A172 (cell line): Measurements from ENCODE around the gene LRP1B. TPM values are rescaled to one million over a fixed set of nuclear protein-coding genes. Genes with fewer than 3 reads are reported as not detected.
"Not testable (repeated sequence)": the region's sequence is repeated elsewhere in the genome, so short reads cannot be mapped to it uniquely, and the experiment has no call there.

Experiments
- DNase-seq: peaks from one replicate; pipeline ENCODE4 v3.0.0-alpha.2; 2015; ENCODE audit warnings: low spot score
- total RNA-seq: library from RNA; depleted of rRNA; stranded (reverse); fragments of >200 nt; shearing (Covaris generic); gene quantifications from 2 replicates; pipeline ENCODE4 v1.2.3, GENCODE V29; 2014

Gene LRP1B
- total RNA-seq, 1 experiment from 2014 or later: 0.03 TPM

DNA sequence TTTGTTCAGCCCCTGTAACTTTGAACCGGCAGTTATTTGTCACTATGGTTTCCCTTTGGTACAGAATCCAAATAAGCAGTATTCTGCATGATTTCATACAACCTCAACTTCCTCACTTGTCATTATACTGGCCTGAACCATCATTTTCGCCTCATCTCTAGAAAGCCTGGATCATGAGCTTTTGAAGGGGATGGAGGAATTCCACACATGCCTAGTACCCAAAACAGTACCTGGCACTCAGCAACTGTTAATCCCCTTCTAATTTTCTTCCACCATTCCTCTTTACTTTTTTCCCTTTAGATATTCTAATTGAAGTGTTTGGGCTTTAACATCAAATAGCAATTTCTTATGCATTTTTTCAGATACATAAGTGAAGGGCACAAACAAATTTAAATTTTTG lies 1776.3 kb downstream of the LRP1B start:
- no peak for DNase-seq

DNA sequence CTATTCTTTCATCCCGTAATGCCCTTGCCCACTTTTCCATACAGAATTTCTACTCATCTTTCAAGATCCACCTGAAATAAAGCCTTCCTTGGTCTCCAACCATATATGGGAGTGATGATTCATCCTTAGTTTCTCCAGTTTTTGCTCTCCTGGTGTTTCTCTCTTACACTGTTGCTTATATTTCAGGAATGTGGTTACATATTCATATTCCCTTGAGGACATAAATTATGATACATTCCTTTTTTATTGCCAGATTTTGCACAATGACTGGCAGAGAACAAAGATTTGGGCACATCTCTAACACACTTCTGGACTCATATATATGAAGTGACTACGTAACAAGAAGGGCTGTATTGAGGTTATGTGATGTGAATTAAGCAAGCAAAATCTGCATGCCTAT lies 1777.3 kb downstream of the LRP1B start:
- DNase-seq: no peak

DNA sequence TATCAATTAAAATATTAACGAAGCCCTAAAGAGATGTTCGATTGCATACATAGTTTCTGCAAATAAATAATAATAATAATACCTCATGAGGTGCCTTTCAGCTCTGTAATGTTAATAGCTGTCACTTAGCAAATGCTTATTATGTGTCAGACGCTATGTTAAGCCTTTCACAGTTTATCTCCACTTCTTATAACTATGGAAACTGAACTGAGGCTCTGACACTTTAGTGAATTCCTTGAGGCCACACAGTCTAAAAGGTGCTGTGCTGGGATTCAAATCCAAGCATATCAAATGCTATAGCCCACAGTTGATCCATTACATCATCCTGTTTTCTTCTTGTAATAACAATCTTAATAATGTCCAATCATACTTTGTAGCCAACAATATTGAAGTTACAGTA lies 1779.1 kb downstream of the LRP1B start:
- no peak for DNase-seq

DNA sequence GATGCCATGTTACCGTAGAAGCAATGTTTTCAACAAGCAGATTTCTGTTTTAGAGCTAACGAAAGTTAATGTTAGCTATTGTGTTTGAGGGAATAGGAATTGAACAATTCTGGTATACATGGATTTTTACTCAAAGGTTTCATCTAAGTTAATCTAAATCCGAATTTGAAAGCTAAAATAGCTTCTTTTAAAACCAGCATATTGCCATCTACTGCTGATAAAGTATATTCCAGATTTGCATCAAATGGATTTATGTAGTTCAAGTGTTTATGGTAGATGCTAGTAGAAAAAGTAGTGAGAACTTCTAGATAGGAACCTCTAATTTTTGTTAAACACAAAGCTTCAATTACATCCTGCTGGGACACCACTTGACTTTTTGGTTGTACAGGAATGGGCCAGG lies 1781.1 kb downstream of the LRP1B start:
- no peak for DNase-seq

DNA sequence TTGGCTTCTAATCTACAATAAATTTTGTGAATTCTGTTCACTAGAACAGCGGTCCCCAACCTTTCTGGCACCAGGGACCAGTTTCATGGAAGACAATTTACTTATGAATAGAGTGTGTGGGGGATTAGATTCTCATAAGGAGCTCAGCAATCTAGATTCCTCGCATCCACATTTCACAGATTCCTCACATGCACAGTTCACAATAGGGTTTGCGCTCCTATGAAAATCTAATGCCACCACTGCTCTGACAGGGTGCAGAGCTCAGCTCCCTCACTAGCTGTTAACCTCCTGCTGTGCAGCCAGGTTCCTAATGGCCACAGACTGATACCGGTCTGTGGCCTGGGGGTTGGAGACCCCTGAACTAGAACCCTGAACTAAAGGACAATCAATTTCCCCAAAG lies 1782.0 kb downstream of the LRP1B start:
- DNase-seq: no peak

DNA sequence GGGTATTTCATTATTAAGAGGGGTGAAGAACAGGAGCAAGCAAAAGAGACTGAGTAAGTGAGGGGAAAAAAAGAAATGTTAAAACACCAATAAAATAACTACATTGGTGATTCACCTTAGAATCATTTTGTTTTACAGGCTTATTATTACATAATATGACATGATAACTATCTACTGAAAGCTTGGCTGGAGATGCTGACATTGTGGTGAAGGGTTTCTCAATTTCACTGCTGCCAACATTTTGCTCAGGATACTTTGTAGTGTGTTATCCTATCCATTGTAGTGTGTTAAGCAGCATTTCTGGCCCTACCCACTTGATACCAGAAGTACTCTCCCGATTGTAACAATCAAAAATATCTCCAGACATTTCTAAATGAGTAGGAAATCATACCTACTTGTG lies 1786.0 kb downstream of the LRP1B start:
- no peak for DNase-seq

DNA sequence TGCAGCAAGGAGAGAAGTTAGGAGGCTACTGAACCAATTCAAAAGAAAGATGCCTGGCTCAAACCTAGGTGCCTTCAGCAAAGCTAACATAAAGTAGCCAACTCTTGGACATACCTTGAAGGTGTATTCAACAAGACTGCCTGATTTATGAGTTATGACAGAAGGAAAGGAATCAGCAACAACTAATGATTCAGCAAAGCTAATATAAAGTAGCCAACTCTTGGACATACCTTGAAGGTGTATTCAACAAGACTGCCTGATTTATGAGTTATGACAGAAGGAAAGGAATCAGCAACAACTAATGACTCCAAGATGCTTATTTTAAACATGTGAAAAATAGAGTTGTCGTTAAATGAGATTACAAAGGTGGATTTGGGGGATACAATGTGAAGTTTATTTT lies 1786.5 kb downstream of the LRP1B start:
- DNase-seq: not testable (repeated sequence)

DNA sequence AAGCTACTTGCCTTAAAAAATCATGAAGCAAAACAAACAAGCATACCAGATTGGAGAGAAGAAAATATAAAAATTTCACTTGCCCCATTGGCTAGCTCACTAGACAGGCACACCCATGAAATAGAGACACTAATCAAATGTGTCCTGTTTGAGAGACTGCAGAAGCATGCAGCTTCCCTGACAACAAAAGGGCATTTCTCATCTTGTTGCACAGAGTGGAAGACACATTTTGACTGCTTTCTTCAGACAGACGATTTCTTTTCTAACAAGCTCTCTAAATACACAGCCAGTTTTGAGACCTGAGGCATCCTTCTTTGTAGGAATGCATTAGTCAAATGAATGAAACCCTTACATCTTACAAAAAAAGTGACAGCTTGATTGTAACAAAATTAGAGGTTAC lies 1792.0 kb downstream of the LRP1B start:
- DNase-seq: no peak

DNA sequence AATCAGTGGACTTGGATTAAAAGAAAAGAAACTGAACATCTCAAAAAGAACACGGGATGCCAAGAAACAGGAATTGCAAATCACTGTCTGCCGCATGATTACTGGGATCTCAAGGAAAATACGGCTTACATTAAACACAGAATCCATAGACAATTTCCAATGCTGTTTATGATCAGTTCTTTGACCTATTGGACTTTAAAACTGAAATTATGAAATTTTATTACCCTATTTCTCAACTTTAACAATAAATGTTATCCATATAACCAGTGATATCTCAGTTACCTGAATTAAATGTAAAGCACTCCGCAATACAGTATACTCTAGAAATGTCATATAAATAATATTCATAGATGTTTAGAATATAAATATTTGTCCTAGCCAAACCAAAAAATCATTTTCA lies 1793.8 kb downstream of the LRP1B start:
- no peak for DNase-seq

DNA sequence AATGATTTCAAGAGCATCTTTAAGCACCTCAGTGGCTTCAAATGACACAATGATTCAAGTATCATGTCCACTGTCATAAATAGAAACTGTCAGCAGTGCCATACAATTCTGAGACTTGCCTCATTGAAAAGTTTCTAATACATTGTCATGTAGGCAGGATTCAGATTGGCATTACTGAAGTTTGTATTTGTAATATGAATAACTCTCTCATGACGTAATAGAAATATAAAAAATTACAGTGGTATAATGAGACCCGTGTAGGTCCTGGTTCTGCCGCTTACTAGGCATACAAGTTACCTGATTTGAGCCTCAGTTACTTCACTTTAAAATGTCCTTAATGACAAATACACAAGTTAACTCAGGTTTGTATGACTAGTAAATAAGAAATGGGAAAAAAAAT lies 1814.5 kb downstream of the LRP1B start:
- DNase-seq: no peak

DNA sequence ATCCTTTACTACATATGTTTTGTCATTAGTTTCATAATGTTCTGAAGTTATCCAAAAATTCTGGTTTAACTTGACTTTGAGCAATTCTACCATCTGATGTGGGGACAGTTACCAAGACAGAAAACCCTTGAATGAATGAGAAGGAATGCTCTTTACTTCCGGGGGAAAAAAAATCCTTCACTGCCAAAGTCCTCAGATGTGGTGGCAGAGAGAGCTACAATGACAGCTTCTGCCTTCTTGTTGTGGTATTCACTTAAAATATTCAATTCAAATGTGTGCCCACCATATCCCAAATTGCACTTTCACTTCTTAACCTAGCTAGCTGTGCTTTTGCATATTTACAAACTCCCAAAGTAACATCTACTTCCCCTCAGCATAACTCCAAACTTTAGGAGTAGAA lies 1818.9 kb downstream of the LRP1B start:
- no peak for DNase-seq

DNA sequence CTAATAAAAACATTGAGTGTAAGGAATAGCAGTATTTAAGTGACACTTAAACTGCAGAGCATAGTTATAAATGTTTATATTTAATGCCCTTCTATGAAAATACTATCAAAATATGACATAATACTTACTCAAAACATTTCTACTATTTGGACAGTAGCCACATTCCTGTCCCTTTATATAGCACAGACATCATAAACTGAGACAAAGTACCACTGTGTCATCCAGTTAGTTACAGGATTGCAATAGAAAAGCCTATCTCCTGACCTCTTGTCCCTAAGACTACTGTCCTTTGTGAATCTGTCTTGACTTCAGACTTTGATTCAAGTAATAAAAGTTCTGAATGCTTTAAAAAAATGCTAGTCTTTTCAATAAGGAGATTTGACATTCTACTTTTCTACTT lies 1822.1 kb downstream of the LRP1B start:
- DNase-seq: no peak

DNA sequence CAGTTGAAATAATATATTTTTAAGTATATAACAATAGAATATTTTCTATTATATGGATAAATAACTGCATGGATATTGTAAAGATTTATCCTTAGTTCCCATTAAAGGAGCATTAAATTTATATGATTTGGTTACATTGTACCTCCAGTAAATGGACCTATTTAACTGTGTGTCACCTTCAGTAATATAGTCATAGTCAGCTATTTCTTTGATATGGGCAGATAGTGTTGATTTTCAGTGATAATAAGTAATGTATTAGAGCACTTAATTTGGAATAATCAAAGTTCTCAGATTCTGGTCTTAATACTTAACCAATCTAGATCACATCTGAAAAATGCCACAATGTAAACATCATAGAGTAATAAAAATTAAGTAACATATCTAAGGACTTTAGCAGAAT lies 1823.3 kb downstream of the LRP1B start:
- no peak for DNase-seq

DNA sequence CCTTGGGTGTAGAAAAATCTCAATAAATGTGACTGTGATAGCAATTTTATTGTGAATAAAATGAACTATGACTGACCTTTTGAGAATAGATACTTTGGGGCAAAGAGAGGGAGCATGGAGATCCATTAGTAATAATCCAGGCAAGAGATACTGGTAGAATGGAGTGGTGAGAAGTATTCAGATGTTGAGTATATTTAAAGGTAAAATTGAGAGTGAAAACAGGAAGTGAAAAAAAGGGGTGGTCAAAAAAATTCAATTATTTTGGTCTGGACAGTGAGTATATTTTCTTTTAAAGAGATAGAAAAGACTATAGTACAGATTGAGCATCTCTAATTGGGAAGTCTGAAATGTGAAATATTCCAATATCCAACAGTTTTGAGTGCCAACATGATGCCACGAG lies 1835.0 kb downstream of the LRP1B start:
- no peak for DNase-seq

DNA sequence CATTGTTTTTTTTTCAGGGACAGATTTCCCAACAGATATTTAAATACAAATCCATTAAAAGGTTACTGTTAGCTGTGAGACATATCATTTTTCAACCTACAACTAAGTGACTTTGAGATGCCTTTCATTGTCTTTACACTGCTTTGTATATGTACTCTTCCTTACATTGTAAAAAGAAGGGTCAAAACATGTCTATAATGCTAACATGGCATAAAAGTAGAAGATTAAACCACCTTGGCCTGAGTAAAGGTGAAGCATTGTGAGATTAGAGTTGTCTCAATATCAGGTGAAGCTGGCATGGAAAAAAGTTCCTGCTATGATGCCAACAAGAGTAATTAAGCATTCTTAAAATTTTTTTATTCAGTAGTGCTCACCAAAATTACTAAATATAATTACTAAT lies 1842.1 kb downstream of the LRP1B start:
- no peak for DNase-seq

DNA sequence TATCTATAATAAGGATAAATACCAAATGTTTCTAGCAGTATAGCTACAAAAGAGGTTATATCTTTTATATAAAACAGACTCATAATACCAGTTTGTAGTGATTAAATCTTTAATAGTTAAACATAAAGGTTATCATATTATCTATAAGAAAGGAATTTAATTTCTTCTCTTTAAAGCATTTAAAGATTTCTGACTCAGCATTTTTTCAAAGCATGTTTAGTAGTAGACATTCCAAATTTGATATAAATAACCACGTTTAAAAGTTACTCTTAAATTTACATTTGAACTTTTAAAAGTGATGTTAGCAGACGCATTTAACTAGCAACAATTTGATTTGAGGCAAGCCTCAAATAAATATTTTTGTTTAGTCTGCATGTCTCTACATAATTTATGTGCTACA lies 1842.6 kb downstream of the LRP1B start:
- no peak for DNase-seq

DNA sequence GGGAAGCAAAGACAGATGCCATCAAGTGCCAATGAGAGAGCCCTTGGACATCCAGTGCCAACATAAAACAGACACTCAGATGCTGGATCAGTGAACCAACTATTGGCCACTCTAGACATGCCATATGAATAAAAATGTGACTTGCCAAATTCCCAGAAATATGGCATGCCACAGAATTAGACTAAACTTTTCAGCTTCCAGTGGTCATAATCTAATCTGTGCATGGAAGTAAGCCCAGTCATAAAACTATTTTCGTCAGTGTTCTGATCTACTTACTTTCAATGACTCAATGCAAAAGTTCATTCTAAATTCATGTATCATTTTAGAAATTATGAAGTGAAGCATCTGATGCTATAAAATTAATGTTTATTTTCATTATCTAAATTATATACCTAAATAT lies 1844.4 kb downstream of the LRP1B start:
- DNase-seq: no peak

DNA sequence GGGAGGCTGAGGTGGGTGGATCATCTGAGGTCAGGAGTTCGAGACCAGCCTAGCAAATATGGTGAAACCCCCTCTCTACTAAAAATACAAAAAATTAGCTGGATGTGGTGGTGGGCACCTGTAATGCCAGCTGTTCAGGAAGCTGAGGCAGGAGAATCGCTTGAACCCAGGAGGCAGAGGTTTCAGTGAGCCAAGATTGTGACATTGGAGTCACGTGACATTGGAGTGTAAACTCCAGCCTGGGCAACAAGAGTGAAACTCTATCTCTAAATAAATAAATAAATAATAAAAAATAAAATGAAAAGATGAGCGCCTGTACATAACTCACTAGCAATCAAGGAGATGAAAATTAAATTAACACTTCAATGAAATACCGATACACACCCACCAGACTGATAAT lies 1853.5 kb downstream of the LRP1B start:
- not testable (repeated sequence) for DNase-seq

DNA sequence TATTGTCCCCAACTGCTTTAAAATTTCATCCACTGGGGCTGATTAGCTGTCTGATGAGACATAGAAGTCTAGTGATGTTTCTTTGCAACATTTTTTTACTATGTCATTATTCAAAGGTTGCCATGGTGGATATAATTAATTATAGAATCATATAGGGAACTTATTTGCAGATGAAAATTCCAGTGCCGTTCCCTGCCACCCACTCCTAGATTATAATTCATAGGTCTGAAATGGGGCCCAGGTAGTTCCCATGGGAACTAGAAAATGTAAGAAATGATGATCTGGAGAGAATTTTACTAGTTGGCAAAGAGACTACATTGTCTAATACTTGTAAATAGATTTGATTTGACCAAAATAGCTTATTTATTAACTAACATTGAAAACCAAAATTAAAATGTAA lies 1854.2 kb downstream of the LRP1B start:
- DNase-seq: no peak

DNA sequence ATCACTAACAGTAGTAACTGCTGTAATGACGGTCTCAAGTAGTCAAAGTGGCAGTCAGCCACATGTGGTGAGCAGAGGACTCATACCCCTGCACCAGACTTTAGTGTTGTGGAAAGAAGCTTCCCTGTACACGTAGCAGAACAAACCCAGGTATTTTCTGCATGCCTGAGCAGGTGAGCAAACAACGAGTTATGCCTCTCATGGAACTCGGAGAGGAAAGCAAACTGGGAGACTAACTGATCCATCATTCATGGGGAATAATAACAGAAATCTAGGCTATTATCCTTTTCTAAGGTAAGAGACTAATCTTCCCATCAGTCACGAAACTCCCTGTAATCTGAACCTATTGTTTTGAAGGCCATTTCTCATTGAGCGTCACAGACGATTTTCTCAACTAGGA lies 1855.4 kb downstream of the LRP1B start:
- DNase-seq: no peak

DNA sequence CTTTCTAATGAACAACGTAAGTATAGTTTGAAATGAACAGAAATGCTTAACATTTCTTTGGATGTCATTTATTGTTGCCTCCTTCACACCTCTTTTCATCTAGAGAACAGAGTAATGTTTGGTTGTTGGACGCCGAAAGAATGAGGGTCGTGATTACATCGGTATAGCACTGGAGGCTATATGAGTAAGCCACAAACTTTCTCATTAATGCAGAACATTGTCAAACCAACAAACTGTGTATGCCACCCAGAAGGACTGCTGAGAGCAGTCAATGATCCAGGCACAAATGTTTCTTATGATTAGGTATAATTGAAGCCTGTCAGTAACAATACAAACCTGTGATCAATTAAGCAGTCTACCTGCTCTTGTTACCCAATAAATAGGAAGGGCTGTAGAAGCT lies 1855.9 kb downstream of the LRP1B start:
- DNase-seq: no peak

DNA sequence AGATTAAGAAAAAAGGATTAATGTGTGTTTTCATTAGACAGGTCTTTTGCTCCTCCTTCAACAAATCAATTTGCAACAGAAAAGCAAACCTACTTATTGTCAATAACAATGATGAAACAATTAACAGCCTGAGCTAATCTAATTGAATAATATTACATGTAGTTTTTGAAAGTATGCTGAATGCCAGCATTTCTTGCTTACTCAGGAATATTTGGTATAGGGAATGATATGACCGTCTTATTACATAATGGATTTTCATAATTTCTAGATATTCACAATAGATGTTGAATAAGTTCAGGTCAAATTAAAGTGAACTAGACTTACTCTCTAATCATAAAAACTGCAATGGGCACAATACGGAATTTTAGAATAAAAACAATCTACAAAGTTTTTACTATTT lies 1856.9 kb downstream of the LRP1B start:
- DNase-seq: no peak

DNA sequence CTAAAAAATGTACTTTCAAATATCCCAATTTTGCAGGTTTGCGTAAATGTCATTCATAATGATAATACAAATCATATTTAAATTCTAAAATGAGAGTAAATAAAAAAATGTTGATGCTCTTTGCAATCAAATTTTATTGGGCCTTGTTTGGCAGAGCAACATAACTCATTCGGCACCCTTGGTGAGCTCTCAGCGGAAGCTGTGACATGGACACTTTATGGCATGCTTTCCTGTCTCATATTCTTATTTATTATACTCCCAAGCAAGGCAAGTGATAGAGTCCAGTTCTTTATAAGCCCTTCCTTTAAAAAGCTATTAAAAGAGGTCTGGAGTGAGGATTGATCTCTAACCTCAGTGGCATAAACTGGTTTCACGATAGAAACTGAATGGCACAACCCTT lies 1857.4 kb downstream of the LRP1B start:
- DNase-seq: no peak

DNA sequence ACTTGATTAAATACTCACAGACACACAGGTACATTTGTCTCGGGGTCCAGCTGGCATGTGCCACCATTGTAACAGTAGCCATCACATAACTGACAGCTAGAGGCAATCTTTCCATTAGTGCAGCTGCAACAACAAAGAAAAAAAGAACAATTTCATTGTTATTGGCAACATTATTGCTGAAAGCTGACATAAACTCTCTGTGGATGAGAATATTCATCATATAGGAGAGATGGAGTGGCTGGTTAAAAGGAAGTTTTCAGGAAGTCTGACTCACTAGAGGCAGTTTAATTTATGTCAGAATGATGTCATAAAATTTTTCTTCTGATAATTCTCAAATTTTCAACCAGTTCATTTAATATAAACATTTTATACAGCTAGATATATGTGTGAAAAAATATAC lies 1860.6 kb downstream of the LRP1B start:
- DNase-seq: no peak

DNA sequence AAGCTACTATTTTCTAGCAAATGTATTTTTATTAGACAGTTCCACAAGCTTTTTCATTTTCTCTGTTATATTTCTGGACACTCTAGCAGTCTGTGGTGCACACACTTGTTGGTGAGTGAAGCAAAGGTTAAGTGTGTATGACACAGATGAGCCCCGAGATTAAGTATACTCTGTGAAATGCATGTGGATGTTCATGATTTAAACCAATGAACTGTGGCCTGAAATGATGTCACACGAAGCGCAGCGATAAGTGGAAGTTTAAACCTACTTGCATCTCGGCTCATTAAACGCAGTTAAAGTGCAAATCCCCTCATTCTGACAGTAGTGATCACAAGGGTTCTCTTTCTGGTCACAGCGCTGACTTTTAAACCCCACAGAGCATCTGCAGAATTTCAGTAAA lies 1861.8 kb downstream of the LRP1B start:
- no peak for DNase-seq
